NCI-H2227 treated with DMSO at 0.1 percent for 48 hours (cell line): ENCODE results near the gene SLC35D2.
"Not testable (repeated sequence)": the region's sequence is repeated elsewhere in the genome, so short reads cannot be mapped to it uniquely, and the experiment has no call there.

Experiments
- DNase-seq: peaks from one replicate; lab custom pipeline; 2025; lab: John Stamatoyannopoulos, UW

SLC35D2 gene

GRCh38 chr9:96400132-96400910 is 16.8 kb upstream of the SLC35D2 start:
- DNase-seq: no peak

- no peak for DNase-seq
Measured at GRCh38 chr9:96399325-96399633, 15.8 kb upstream of the SLC35D2 start.

GRCh38 chr9:96398582-96399324 is 15.2 kb upstream of the SLC35D2 start:
- no peak for DNase-seq

- no peak for DNase-seq
Measured at GRCh38 chr9:96395964-96396363, 12.5 kb upstream of the SLC35D2 start.

- no peak for DNase-seq
Measured at GRCh38 chr9:96394832-96395496, 11.5 kb upstream of the SLC35D2 start.

GRCh38 chr9:96392263-96392662 is 8.8 kb upstream of the SLC35D2 start:
- no peak for DNase-seq

- no peak for DNase-seq
Measured at GRCh38 chr9:96391021-96391765, 7.7 kb upstream of the SLC35D2 start.

GRCh38 chr9:96388144-96388543 is 4.6 kb upstream of the SLC35D2 start:
- DNase-seq: no peak

GRCh38 chr9:96386157-96386556 is 2.6 kb upstream of the SLC35D2 start:
- no peak for DNase-seq

GRCh38 chr9:96382839-96383164 is 709 bp downstream of the SLC35D2 start:
- DNase-seq: no peak

GRCh38 chr9:96382175-96382574 is 1.3 kb downstream of the SLC35D2 start:
- DNase-seq: no peak

- DNase-seq: no peak
Measured at GRCh38 chr9:96381696-96382095, 1.8 kb downstream of the SLC35D2 start.

- DNase-seq: no peak
Measured at GRCh38 chr9:96381125-96381524, 2.4 kb downstream of the SLC35D2 start.

GRCh38 chr9:96379461-96379860 is 4.0 kb downstream of the SLC35D2 start:
- DNase-seq: no peak

GRCh38 chr9:96378187-96378586 is 5.3 kb downstream of the SLC35D2 start:
- no peak for DNase-seq

GRCh38 chr9:96376891-96377874 is 6.3 kb downstream of the SLC35D2 start:
- DNase-seq: no peak

- not testable (repeated sequence) for DNase-seq
Measured at GRCh38 chr9:96375507-96375906, 8.0 kb downstream of the SLC35D2 start.

- DNase-seq: no peak
Measured at GRCh38 chr9:96367943-96368342, 15.6 kb downstream of the SLC35D2 start.

- DNase-seq: no peak
Measured at GRCh38 chr9:96363175-96363967, 20.1 kb downstream of the SLC35D2 start.

- DNase-seq: not testable (repeated sequence)
Measured at GRCh38 chr9:96362119-96362518, 21.4 kb downstream of the SLC35D2 start.
